Pons (tissue), 1 donor: ENCODE data around the gene INHBE.
"Not testable (repeated sequence)": the region's sequence is repeated elsewhere in the genome, so short reads cannot be mapped to it uniquely, and the experiment has no call there.

Experiments
- DNase-seq: peaks from one replicate; pipeline ENCODE4 v3.0.0-alpha.2; 2016; ENCODE audit warnings: low spot score

The INHBE gene

DNA sequence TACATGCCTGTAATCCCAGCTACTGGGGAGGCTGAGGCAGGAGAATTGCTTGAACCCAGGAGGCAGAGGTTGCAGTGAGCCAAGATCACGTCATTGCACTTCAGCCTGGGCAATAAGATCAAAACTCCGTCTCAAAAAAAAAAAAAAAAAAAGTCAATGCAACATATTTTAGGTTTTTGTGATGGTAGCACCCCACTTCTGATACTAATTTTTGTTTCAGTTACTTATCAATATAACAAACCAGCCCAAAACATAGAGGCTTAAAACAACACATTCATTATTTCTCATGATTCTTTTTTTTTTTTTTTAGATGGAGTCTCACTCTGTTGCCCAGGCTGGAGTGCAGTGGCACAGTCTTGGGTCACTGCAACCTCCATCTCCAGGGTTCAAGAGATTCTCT lies 13.7 kb upstream of the INHBE start:
- not testable (repeated sequence) for DNase-seq

DNA sequence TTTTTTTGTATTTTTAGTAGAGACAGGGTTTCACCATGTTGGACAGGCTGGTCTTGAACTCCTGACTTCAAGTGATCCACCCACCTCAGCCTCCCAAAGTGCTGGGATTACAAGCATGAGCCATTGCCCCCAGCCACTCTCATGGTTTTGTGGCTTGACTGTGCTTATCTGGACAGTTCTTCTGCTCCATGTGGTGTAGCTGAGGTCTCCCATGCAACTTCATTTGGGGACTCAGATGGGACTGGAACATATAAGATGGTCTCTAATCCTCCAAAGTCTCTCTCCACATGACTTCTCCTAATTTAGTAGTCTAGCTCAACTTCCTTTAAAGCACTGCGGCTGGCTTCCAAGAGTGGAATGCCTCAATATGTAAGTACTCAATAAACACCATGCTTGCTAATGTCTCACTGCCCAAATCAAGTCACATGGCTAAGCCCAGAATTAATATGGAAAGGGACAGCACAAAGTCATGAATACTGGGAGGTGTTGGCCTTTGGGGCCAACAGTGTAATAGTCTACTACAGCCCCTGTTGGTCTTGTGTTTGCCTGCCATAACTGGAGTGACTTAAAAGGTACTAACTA lies 13.2 kb upstream of the INHBE start:
- DNase-seq: no peak

DNA sequence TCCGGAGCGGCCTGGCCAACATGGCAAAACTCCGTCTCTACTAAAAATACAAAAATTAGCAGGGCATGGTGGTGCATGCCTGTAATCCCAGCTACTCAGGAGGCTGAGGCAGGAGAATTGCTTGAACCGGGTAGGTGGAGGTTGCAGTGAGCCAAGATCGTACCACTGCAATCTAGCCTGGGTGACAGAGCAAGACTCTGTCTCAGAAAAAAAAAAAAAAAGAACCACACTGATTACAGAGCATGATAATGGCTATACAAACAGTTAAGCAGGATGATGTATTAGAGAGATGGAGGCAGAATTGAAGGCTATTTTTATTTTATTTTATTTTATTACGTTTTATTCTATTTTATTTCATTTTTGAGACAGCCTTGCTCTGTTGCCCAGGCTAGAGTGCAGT lies 10.8 kb upstream of the INHBE start:
- DNase-seq: not testable (repeated sequence)

DNA sequence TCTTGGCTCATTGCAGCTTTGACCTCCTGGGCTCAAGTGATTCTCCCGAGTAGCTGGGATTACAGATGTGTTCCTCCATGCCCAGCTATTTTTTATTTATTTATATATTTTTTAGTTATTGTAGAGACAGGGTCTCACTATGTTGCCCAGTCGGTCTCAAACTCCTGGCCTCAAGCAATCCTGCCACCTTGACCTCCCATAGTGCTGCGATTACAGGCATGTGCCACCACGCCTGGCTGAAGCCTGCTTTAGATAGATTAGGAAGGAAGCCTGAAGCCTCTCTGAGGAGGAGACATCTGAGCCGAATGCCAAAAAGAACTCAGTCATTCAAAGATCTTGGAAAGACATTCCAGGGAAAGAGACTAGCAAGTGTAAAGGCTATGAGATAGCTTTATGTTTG lies 10.4 kb upstream of the INHBE start:
- no peak for DNase-seq

GRCh38 chr12:57446292-57446960 lies 8.7 kb upstream of the INHBE start:
- DNase-seq: no peak

- no peak for DNase-seq
Observed at GRCh38 chr12:57448669-57449068, 6.4 kb upstream of the INHBE start.

- DNase-seq: no peak
Observed at GRCh38 chr12:57449375-57449774, 5.7 kb upstream of the INHBE start.

DNA sequence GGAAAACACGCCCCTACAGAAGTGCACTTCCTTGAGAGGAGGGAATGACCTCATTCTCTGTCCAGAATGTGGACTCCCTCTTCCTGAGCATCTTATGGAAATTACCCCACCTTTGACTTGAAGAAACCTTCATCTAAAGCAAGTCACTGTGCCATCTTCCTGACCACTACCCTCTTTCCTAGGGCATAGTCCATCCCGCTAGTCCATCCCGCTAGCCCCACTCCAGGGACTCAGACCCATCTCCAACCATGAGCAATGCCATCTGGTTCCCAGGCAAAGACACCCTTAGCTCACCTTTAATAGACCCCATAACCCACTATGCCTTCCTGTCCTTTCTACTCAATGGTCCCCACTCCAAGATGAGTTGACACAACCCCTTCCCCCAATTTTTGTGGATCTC lies 5.0 kb upstream of the INHBE start:
- DNase-seq: no peak

GRCh38 chr12:57451233-57451778 lies 3.8 kb upstream of the INHBE start:
- DNase-seq: no peak

DNA sequence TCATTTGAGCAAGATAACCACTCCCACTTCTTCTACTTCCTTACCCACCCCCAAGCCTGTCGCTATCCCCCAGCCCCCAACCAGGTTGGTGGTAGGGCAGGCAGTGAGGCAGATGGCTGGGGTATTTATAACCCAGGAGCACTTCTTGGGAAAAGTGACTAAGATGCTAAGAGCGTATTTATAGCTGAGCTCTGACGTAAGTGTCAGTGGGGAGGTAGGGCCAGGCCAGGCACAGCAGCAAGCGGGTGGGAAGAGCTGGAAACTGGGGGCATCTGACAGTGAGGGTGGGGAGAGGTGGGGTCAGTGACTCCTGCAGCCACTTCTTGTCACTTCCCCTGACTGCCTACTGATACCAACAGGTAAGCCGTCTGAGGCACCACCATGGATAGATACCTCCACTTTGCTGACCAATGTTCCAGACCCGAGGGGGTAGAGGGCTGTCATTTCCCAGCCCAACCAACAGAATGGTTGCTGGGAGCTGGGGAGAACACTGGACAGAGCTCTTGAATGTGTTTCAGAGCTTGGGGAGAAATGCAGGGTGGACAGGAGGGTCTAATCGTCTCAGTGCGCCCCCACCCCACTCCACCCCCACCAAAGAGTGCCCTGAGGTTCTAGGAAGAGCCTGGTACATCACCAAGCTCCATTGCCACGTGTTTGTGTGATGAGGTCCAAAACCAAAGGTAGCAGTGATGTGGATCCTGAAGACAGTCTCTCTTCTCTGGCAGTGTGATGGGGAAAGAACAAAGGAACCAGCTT lies 2.7 kb upstream of the INHBE start:
- DNase-seq: no peak

GRCh38 chr12:57452937-57453509 lies 2.1 kb upstream of the INHBE start:
- DNase-seq: peak; percentile 64

GRCh38 chr12:57454213-57454565 lies 918 bp upstream of the INHBE start:
- DNase-seq: no peak

GRCh38 chr12:57455374-57456144 lies 452 bp downstream of the INHBE start:
- DNase-seq: no peak

GRCh38 chr12:57456145-57456700 lies 1.1 kb downstream of the INHBE start:
- peak; percentile 22 for DNase-seq

DNA sequence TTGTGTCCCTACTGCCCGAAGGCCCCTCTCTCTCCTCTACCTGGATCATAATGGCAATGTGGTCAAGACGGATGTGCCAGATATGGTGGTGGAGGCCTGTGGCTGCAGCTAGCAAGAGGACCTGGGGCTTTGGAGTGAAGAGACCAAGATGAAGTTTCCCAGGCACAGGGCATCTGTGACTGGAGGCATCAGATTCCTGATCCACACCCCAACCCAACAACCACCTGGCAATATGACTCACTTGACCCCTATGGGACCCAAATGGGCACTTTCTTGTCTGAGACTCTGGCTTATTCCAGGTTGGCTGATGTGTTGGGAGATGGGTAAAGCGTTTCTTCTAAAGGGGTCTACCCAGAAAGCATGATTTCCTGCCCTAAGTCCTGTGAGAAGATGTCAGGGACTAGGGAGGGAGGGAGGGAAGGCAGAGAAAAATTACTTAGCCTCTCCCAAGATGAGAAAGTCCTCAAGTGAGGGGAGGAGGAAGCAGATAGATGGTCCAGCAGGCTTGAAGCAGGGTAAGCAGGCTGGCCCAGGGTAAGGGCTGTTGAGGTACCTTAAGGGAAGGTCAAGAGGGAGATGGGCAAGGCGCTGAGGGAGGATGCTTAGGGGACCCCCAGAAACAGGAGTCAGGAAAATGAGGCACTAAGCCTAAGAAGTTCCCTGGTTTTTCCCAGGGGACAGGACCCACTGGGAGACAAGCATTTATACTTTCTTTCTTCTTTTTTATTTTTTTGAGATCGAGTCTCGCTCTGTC lies 1.8 kb downstream of the INHBE start:
- DNase-seq: no peak

DNA sequence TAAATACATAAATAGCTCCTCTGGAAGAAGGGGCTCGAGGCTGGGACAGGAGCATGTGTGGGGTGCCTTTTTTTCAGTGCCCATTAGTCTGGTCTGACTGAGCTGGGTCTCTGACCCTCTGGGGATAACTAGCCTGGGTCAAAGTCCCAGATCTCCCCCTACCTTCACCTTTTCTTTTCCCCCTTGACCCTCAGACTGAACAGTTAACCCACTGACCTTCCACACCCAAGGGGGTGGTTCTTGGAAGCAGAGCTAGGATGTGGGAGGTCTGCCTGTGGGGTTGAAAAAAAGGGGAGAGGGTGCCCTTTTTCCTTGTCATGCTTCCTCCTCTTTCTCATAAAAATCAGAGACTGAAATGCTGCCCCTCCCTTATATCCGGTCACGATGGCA lies 3.6 kb downstream of the INHBE start:
- DNase-seq: no peak

GRCh38 chr12:57459055-57459749 lies 4.1 kb downstream of the INHBE start:
- peak; percentile 91 for DNase-seq

DNA sequence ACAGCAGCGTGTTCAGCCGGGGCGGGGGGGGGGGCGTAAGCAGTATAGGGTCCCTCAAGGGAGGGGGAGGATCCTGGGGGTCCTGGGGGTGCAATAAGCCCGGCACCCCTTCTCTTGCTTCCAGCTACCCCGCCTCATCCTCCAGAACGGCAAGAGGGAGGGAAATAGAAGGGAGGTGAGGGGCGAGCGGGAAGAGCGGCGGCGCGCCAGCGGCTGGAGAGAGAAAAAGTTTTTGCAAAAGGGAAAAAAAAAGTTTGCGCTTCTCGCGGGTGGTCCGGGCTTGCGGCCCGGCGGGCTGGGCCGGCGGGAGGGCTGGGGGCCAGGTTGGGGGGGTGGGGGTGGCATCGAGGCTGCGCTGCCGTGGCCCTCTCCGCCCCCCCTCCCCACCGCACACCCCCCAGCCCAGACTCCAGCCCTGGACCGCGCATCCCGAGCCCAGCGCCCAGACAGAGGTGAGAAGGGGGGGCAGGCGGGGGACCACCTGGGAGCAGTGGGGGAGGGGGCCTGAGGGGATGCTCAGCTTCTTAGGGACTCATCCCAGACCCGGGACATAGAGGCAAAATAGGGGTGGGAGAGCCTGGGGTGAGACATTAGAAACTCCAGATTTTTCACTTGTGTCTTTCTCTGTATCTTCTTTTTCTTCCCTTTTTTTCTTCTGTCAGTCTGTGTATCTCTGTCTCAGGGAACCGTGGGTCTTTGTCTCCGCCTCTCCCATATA lies 4.8 kb downstream of the INHBE start, which contains the start of gene GLI1:
Gene GLI1 (plus strand): TSS at position 36 of the 718 bp plus-strand sequence. CDS start 3,907 bp downstream, outside the sequence.
- no peak for DNase-seq

DNA sequence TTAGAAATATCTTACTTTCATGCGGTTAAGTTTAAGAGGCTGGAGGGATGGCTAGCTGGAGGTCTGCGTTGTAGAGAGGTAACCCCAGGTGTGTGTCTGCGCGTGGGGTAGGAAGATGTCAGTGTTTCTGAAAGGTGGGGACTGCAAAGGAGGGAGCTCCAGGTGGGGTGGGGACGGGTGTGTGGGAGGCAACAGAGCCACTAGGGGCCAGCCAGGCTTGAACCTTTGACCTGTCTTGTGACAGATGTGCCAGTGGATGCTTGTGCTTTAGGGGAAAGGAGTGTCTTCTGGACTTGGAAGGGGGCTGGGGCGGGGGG lies 5.3 kb downstream of the INHBE start:
- no peak for DNase-seq

GRCh38 chr12:57460841-57461275 lies 5.8 kb downstream of the INHBE start:
- DNase-seq: no peak
